ENCODE data around the gene CPT1B.
A peak's percentile ranks its signal among the peaks of the same experiment; 100 is the strongest.
"Not testable (repeated sequence)": the region's sequence is repeated elsewhere in the genome, so short reads cannot be mapped to it uniquely, and the experiment has no call there.

CPT1B gene

DNA sequence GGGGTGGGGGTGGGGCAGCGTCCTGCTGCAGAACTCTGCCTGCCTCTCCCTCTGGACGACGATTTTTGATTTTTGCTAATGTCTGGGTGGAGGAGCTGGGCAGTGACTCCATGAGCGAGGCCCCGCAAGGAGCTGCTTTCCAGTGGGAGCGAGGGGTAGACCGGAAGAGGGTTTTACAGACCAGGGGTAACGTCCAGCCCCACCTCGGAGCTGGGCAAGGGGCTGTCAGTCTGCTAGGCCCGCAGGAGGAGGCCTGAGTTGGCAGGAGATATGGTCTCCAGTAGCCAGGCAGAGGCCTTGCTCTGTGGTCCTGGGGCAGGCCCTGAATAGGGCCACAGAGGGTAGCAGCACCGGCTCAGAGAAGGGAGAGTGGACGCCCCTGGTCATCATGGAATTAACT is 31.4 kb upstream of the CPT1B start:
- no peak for DNase-seq (ENCODE audit: low read depth in 2 of 2)

DNA sequence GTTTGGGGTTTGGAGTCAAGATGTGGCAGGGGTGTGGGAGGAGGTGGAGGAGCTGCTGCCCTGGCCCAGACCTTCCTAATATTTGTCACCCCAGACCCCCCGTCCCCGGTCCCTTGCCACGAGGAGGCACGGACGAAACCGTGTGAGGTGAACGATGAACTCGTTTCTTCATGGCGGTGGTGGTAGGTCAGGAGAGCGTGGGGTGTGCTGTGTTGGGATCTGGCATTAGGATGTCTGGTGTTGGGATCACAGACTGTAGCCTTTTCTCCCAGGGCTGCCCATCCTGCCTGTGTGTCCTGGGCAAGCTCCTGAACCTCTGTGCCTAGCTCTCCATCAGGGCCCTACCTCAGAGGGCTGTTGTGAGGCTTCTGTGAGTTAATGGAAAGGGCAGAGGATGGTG is 30.8 kb upstream of the CPT1B start:
- DNase-seq (ENCODE audit: low read depth in 2 of 2) = no peak

DNA sequence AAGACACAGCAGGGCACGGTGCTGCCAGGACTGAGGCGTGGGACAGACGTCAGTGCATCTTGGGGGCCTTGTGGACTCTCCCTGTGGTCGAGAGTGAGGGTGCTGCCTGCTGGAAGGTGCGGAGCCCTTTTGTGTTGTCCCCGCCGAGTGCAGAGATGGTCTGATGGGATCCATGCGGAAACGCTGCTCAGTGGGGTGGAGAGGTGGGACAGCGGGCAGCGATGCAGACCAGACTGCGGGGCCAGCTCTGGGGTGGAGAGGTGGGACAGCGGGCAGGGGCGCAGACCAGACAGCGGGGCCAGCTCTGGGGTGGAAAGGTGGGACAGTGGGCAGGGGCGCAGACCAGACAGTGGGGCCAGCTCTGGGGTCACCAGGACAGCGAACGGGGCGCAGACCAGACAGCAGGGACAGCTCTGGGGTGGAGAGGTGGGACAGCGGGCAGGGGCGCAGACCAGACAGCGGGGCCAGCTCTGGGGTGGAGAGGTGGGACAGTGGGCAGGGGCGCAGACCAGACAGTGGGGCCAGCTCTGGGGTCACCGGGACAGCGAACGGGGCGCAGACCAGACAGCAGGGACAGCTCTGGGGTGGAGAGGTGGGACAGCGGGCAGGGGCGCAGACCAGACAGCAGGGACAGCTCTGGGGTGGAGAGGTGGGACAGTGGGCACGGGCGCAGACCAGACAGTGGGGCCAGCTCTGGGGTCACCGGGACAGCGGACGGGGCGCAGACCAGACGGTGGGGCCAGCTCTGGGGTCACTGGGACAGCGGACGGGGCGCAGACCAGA is 30.0 kb upstream of the CPT1B start:
- not testable (repeated sequence) for DNase-seq (ENCODE audit: low read depth in 2 of 2)

DNA sequence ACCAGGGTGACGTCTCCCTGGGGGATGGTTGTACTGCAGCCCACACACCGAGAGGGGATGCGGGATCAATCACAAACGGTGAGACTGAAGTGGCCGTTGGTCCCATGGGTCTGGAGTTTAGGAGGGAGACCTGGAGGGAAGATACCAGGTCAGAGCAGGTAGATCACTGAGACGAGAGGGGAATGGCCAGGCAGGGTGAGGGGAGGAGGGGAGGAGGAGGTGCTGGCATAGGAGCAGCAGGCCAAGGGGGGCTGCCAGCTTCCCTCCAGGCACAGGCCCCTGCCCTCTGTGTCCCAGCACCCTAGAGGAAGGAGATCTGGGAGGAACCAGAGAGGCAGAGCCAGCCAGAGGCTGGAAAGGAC is 29.4 kb upstream of the CPT1B start:
- no peak for DNase-seq (ENCODE audit: low read depth in 2 of 2)

DNA sequence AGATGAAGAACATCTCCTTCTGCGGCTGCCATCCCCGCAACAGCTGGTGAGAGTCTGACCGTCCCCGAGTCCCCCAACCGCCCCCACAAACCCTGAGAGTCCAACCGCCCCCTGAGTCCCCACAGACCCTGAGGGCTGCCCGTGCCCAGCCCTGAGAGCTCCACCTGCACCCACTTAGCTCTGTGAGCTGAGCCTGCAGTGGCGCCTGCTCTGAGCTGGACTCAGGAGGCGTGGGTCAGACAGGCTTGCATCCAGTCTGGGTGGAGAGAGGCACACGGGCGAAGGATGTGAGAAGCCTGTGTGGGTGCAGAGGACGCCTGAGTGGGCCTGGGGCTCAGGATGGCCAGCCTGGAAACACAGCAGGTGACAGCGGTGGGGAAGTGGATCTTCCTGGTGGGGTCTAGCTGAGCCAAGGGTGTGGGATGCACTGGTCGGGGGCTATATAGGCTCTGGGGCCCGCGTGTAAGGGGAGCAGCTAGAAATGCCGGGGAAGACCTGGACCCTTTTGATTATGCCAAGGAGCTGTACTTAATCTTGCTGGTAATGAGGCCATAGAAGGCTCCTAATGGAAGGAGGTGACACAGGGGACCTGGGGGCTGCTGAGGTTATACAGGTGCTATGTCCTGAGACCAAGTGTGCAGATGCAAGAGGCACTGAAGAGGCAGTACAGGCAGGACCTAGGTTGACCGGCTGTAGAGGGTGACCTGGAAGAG is 28.9 kb upstream of the CPT1B start:
- no peak for DNase-seq (ENCODE audit: low read depth in 2 of 2)

DNA sequence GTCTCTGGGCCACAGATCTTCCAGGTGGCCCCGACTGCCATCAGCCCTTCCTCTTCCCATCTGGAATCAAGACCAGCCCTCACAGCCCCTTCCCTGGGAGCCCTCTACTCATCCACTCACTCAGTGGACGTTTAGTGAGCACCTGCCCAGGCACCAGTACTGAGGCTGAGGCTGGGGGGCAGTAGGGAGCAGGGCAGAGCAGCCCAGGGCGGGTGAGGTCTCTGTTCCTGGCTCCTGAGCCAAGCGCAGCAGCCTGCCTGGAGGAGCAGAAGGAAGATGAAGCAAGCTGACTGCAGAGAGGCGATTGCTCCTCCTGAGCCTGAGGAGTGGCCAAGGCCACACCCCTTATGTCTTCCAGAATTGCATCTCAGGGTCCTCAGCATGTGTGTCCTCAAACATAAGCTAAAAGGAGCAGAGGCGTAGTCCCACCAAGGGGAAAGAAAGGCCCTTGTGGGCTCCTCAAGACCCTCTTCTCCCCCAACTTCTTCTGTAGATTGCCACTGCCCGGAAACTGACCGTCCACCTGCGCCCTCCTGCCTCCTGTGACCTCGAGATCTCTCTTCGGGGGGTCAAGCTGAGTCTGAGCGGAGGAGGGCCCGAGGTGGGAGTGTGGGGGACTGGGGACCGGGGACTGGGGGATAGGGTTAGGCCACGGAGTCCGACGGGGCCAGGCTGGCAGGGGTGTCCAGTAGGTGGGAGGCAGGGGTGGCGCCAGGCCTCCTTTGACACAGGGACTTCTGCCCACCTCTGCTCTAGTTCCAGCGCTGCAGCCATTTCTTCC is 28.1 kb upstream of the CPT1B start:
- no peak for DNase-seq (ENCODE audit: low read depth in 2 of 2)

DNA sequence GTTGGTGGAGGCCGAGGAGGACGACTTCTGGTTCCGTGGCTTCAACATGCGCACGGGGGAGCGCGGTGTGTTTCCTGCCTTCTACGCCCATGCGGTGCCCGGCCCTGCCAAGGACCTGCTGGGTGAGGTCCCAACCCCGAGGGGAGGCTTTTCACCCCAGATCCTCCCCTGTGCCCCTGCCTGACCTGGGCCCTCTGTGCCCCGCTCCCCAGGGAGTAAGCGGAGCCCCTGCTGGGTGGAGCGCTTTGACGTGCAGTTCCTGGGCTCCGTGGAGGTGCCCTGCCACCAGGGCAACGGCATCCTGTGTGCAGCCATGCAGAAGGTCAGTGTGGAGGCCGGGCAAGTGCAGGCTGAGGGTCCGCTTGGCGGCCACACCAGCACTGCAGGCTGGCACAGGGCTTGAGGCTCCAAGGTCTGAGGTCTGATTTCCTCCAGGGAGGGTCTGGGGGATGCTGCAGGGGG is 27.4 kb upstream of the CPT1B start:
- DNase-seq (ENCODE audit: low read depth in 2 of 2) = no peak

DNA sequence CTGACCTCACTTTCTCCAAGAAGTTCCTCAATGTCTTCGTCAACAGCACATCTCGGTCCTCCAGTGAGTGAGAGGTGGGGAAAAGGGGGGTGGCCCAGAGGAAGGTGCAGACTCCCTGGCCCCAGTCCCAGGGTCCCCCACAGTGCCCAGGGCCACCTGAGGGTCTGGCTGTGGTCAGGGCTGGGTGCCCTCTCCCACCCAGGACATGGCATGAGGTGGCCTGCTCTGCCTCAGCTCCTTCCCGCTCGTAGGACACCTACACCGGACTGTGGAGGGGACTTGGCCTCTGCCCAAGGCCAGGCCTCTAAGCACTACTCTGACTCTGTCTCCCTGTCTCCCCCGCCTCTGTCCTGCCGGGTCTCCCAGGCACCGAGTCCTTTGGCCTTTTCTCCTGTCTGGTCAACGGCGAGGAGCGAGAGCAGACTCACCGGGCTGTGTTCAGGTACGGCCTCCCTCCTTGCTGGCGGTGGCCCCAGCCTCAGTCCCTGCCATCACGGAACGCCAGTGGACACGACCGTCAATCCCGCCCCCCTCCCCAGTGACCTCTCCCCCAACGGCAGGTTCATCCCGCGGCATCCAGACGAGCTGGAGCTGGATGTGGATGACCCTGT is 26.9 kb upstream of the CPT1B start:
- DNase-seq (ENCODE audit: low read depth in 2 of 2) = no peak

DNA sequence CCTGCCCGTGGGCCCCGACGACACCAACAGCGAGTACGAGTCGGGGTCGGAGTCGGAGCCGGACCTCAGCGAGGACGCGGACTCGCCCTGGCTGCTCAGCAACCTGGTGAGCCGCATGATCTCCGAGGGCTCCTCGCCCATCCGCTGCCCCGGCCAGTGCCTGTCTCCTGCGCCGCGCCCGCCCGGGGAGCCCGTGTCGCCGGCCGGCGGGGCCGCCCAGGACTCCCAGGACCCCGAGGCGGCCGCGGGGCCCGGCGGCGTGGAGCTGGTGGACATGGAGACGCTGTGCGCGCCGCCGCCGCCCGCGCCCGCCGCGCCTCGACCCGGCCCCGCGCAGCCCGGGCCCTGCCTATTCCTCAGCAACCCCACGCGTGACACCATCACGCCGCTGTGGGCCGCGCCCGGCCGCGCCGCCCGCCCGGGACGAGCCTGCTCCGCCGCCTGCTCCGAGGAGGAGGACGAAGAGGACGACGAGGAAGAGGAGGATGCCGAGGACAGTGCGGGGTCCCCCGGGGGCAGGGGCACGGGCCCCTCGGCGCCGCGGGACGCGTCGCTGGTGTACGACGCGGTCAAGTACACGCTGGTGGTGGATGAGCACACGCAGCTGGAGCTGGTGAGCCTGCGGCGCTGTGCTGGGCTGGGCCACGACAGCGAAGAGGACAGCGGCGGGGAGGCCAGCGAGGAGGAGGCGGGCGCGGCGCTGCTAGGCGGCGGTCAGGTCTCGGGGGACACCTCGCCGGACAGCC is 26.2 kb upstream of the CPT1B start:
- no peak for DNase-seq (ENCODE audit: low read depth in 2 of 2)

DNA sequence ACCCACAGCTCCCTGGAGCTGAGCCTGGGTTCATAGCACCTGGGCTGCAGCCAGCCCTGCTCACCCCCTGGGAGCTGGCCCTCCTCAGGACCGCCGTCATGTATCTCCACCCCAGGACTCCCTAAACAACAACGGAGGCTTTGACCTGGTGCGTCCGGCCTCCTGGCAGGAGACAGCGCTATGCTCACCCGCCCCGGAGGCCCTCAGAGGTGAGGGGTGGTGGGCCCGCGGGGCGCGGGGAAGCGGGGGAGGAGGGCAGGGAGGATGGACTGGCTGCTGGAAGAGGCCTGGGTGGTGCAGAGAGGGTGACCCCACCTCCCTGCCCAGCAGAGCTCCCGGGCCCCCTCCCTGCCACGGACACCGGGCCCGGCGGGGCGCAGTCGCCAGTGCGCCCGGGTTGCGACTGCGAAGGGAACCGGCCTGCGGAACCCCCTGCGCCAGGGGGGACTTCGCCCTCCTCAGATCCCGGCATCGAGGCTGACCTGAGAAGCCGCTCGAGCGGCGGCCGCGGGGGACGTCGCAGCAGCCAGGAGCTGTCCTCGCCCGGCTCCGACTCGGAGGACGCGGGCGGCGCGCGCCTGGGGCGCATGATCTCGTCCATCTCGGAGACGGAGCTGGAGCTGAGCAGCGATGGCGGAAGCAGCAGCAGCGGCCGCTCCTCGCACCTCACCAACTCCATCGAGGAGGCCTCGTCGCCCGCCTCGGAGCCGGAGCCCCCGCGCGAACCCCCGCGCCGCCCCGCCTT is 25.5 kb upstream of the CPT1B start:
- DNase-seq (ENCODE audit: low read depth in 2 of 2) = no peak

DNA sequence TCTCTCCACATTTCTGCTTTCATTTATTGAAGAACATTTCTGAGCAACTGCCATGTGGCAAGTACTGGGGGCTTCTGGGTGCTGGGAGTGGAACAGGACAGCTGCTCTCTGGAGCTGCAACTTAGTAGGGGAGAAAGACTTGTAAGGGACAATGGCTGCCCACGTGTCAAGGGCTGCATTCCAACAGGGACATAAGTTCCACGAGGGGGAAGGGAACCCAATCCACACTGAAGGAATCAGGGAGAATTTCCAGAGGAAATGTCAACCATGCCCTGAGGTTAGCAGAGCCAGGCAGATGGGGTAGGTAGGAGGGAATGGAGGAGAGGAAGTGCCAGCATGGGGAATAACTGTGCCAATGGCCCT is 24.1 kb upstream of the CPT1B start:
- DNase-seq (ENCODE audit: low read depth in 2 of 2) = no peak

DNA sequence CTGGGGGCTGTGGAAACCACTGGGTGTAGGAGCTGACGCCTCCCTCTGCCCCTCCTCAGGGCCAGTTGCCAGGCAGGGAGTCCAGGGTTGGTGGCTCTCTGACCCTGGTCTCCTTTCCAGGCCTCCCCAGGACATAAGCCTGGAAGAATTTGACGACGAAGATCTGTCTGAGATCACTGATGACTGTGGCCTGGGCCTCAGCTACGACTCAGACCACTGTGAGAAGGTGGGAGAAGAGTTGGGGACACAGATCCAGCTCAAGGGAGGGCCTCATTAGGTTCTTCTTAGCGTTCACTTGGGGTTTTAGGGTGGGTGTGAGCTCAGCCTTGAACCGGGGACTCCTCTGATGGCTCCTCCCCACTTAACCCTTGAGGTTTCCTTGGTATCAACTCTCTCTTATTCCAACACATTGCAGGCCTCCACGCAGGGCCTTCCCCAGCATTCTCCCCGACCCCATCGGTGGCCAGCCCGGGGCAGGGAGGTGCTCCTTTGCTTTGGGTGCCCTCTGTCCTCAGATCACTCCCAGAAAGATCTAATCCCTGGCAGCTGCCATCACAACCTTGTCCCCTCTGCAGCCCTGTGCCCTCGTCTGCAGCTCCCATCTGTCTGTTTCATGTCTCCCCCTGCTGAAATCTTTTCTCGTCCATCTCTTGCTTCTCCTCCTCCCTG is 23.6 kb upstream of the CPT1B start:
- no peak for DNase-seq (ENCODE audit: low read depth in 2 of 2)

DNA sequence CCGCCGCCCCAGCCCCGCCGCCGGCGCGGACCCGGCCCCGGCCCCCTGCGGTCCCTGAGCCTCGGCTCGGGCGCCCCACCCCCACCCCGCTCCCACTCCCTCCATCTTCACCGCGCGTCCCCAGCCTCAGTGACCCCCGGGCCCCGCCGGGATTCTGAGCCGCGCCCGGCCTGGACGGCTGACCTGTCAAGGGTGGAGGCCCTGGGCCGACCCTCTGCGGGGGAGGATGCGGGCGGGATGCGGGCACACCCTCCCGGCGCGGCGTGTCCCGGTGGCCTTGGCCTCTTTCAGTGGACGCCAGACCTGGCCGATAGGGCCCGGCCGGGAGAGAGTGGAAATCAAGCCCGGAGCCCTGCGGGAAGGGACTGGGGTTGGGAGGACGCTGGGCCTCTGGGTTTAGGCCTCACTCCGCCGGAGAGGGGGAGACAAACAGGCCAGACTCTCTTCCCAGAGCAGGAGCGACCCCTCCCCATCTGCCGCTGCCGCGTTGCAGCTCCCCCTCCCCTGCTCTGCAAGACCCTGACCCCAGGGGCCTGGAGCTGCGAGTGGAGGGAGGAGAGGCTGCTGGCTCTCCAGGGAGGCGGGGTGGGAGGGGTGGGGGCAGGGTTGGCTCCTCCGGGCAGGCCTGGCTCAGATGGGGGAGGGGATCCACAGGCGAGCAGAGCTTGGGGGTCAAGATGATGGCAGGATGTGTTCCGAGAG is 22.9 kb upstream of the CPT1B start:
- no peak for DNase-seq (ENCODE audit: low read depth in 2 of 2)

DNA sequence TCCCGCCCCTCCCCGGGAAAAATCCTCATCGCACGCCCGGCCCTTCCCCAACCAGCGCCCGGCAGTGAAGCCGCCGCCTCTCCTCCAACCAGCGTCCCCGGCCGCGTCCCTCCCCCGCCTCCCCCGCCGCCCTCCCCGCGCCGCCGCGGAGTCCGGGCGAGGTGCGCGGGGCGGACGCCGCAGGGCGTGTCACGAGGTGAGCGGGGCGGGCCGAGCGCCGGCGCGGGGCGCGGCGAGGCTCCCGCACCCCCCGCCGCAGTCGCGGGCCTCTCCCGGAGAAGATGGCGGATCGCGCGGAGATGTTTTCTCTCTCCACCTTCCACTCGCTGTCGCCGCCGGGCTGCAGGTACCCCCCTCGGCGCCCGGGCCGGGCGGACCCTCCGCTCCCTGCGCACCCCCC is 22.3 kb upstream of the CPT1B start, which contains the start of gene MAPK8IP2:
TSS of gene MAPK8IP2 (plus strand) at position 256 of the 400 bp plus-strand sequence. CDS start at position 282, 26 bp downstream.
- DNase-seq (ENCODE audit: low read depth in 2 of 2) = no peak

DNA sequence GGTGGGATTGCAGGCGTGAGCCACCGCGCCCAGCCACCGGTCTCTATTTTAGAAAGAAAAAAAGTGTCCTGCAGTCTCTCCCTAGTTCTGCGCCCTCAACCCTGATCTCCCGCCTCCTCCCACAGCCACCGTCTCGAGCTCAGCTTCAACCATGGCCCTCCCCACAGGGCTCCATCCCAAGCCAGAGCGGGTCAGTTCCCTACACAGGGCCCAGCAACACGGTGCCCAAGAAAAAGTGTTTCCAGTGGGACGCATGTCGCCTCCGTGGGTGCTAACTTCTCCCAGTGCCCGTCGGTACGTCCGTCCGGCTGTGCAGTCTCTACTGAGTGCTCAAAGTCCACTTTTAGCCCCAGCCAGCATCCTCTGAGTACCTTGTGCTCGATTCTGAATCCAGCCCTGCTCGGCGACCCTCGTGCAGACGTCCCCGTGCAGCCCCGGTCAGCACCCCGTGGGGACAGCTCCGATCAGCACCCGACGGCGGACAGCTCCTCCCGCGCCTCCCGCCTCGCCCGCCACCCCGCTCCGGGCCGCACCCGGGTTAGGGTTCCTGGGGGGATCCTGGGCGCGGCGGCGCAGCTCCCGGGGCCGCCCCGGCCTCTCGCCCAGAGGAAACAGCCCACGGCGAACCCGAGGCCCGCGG is 21.7 kb upstream of the CPT1B start:
- peak in 1 of 2 donors; percentile 27 for DNase-seq (ENCODE audit: low read depth in 2 of 2)

DNA sequence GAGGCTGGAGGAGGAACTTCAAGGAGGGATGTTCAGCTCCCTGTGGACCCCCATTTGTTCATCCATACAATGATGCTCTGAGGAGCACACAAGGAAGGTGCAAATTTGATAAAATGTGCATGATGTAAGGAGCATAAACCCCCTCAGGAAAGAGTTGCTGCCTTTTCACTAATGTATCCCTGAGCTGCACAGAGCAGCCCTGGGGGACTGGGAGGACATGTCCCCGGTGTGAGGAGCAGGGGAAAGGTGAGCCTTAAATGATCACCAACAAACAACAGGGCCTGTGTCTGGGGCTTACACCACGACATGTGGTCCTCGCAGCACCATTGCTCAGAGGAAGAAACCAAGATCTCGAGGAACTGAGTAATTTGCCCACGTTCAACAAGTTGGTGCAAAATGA is 18.9 kb upstream of the CPT1B start:
- DNase-seq (ENCODE audit: low read depth in 2 of 2) = no peak

DNA sequence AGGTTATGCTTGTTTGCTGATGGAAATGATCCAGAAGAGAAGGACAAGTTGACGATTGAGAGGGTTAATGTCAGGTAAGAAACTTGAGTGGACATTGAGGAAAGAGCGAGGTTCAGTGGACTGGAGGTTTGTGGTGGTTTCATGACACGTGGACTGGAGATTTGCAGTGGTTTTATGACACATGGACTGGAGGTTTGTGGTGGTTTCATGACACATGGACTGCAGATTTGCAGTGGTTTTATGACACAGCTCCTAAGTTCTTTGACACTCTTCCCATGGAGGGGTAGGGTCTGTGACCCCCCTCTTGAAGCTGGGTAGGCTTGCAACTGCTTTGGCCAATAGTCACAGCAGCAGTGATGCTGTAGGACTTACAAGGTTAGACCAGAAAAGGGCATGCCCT is 17.0 kb upstream of the CPT1B start:
- no peak for DNase-seq (ENCODE audit: low read depth in 2 of 2)

DNA sequence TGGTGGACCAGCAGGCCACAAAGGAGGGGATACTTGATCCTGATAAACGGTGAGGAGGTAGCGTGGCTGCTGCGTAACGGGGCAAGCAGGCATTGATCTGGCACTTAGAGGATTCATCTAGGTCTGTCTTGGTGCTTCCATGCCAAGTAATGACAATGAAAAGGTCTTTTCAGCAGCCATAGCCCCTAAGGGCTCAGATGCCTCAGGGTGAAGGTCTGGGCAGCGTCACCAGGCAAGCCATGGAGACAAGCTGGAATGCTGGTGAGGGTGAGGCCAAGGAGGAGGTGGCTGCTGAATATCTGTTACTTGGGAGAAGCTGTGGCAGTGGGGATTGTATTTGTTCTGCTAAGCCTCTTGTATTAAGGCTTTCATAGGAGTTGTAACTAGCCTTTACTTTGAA is 9.2 kb upstream of the CPT1B start:
- DNase-seq (ENCODE audit: low read depth in 2 of 2) = no peak

DNA sequence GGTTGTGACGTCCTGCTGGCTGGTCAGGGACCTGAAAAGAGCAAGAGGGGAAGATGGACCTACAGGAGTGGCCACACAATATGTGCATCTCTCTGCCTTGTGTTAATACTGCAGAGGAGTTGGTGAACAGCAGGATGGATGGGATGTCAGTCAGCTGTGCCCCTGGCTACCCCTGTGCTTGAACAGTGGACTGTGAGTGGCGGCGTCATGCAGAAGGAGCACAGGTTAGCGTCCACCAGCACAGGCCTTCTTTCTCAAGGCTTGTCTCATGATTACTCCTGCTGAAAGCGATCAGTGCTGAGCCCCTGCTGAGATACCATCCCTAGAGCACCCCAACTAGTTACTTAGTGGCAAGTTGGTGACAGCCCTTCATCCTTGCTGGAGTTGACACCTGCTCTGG is 8.2 kb upstream of the CPT1B start:
- no peak for DNase-seq (ENCODE audit: low read depth in 2 of 2)

Measured in stimulated activated CD8-positive, alpha-beta memory T cell treated with anti-CD3 and anti-CD28 coated beads, Interleukin-2, amount 100 ng/mL, for 1 hour (primary cell).